ENCODE results near the gene ADAMTS20. TPM values are rescaled to one million over a fixed set of nuclear protein-coding genes. Genes with fewer than 3 reads are reported as not detected.

Gene ADAMTS20
- total RNA-seq, 1 experiment from 2014 or later = 6.0 TPM

DNA sequence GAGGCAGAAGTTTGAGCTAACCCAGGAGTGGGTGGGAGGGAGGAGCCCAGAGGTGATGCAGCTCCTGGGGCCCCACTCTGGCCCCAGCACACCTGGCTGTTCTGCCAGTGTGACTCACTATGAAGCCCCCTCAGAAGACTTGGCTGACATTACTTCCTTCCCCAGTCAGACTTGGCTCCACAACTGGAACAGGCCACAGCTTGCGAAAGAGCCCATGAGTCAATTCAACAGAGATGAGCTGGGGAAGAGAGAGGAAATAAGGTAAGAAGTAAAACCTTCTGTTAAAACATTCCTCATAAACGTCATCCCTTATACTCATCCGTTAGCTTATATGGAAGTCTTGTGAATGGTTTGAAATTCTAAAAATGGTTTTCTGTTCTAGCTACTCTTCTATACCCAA lies 245.9 kb downstream of the ADAMTS20 start (continued):
- TF ChIP-seq, protein P1, sequence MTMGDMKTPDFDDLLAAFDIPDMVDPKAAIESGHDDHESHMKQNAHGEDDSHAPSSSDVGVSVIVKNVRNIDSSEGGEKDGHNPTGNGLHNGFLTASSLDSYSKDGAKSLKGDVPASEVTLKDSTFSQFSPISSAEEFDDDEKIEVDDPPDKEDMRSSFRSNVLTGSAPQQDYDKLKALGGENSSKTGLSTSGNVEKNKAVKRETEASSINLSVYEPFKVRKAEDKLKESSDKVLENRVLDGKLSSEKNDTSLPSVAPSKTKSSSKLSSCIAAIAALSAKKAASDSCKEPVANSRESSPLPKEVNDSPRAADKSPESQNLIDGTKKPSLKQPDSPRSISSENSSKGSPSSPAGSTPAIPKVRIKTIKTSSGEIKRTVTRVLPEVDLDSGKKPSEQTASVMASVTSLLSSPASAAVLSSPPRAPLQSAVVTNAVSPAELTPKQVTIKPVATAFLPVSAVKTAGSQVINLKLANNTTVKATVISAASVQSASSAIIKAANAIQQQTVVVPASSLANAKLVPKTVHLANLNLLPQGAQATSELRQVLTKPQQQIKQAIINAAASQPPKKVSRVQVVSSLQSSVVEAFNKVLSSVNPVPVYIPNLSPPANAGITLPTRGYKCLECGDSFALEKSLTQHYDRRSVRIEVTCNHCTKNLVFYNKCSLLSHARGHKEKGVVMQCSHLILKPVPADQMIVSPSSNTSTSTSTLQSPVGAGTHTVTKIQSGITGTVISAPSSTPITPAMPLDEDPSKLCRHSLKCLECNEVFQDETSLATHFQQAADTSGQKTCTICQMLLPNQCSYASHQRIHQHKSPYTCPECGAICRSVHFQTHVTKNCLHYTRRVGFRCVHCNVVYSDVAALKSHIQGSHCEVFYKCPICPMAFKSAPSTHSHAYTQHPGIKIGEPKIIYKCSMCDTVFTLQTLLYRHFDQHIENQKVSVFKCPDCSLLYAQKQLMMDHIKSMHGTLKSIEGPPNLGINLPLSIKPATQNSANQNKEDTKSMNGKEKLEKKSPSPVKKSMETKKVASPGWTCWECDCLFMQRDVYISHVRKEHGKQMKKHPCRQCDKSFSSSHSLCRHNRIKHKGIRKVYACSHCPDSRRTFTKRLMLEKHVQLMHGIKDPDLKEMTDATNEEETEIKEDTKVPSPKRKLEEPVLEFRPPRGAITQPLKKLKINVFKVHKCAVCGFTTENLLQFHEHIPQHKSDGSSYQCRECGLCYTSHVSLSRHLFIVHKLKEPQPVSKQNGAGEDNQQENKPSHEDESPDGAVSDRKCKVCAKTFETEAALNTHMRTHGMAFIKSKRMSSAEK (CRISPR knock-in tag; IDR thresholded peaks at IDR 0.05; ENCODE audit: borderline replicate concordance) = no peak
- TF ChIP-seq, protein P2, sequence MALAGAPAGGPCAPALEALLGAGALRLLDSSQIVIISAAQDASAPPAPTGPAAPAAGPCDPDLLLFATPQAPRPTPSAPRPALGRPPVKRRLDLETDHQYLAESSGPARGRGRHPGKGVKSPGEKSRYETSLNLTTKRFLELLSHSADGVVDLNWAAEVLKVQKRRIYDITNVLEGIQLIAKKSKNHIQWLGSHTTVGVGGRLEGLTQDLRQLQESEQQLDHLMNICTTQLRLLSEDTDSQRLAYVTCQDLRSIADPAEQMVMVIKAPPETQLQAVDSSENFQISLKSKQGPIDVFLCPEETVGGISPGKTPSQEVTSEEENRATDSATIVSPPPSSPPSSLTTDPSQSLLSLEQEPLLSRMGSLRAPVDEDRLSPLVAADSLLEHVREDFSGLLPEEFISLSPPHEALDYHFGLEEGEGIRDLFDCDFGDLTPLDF (CRISPR knock-in tag; IDR thresholded peaks at IDR 0.05) = no peak
- TF ChIP-seq NR2C2 (CRISPR knock-in tag; IDR thresholded peaks at IDR 0.05) (no peak), SP1 (CRISPR knock-in tag; conservative IDR thresholded peaks at IDR 0.05) (no peak), GRHL2 (CRISPR knock-in tag; IDR thresholded peaks at IDR 0.05; ENCODE audit: insufficient replicate concordance, severe bottlenecking) (no peak), ZNF317 (CRISPR knock-in tag; IDR thresholded peaks at IDR 0.05; ENCODE audit: borderline replicate concordance, low read depth) (no peak), NFATC4 (CRISPR knock-in tag; IDR thresholded peaks at IDR 0.05) (no peak)
- TF ChIP-seq, protein P3, sequence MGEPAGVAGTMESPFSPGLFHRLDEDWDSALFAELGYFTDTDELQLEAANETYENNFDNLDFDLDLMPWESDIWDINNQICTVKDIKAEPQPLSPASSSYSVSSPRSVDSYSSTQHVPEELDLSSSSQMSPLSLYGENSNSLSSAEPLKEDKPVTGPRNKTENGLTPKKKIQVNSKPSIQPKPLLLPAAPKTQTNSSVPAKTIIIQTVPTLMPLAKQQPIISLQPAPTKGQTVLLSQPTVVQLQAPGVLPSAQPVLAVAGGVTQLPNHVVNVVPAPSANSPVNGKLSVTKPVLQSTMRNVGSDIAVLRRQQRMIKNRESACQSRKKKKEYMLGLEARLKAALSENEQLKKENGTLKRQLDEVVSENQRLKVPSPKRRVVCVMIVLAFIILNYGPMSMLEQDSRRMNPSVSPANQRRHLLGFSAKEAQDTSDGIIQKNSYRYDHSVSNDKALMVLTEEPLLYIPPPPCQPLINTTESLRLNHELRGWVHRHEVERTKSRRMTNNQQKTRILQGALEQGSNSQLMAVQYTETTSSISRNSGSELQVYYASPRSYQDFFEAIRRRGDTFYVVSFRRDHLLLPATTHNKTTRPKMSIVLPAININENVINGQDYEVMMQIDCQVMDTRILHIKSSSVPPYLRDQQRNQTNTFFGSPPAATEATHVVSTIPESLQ (CRISPR knock-in tag; IDR thresholded peaks at IDR 0.05) = no peak

GRCh38 chr12:43305065-43305464 lies 246.9 kb downstream of the ADAMTS20 start:
- Mint-ChIP-seq H3K36me3 (peaks cover 18% of the 10 kb centered on the region; the same call in 1 of the 2 replicates), H3K27ac (no peak overlapping the region), H3K4me3 (no peak overlapping the region), H3K27me3 (ENCODE audit: low read depth) (no peaks in the 10 kb centered on the region; the same call in 1 of the 2 replicates), H3K4me1 (no peaks in the 10 kb centered on the region), H3K9me3 (peaks cover 28% of the 10 kb centered on the region)
- TF ChIP-seq TEAD1 (CRISPR knock-in tag; IDR thresholded peaks at IDR 0.05) (no peak), MYBL2 (CRISPR knock-in tag; IDR thresholded peaks at IDR 0.05) (no peak), TCF7 (CRISPR knock-in tag; IDR thresholded peaks at IDR 0.05; ENCODE audit: low read depth) (no peak), TP53 (CRISPR knock-in tag; IDR thresholded peaks at IDR 0.05) (no peak), CDX4 (CRISPR knock-in tag; IDR thresholded peaks at IDR 0.05; ENCODE audit: borderline replicate concordance) (no peak), ATF3 (CRISPR knock-in tag; conservative IDR thresholded peaks at IDR 0.05) (no peak), ZSCAN18 (CRISPR knock-in tag; IDR thresholded peaks at IDR 0.05) (no peak), ZNF219 (CRISPR knock-in tag; IDR thresholded peaks at IDR 0.05; ENCODE audit: borderline replicate concordance) (no peak), ZNF512 (CRISPR knock-in tag; IDR thresholded peaks at IDR 0.05; ENCODE audit: borderline replicate concordance) (no peak), GRHL2 (CRISPR knock-in tag; IDR thresholded peaks at IDR 0.05; ENCODE audit: insufficient replicate concordance, severe bottlenecking) (no peak), GTF2I (CRISPR knock-in tag; conservative IDR thresholded peaks at IDR 0.05) (no peak), ZNF232 (CRISPR knock-in tag; IDR thresholded peaks at IDR 0.05) (no peak), EMX1 (CRISPR knock-in tag; IDR thresholded peaks at IDR 0.05) (no peak), ZNF317 (CRISPR knock-in tag; IDR thresholded peaks at IDR 0.05; ENCODE audit: borderline replicate concordance, low read depth) (no peak), JAZF1 (CRISPR knock-in tag; IDR thresholded peaks at IDR 0.05) (no peak), IRF2 (CRISPR knock-in tag; IDR thresholded peaks at IDR 0.05; ENCODE audit: borderline replicate concordance, low read depth) (no peak), KAT7 (CRISPR knock-in tag; IDR thresholded peaks at IDR 0.05; ENCODE audit: borderline replicate concordance) (no peak)
- ATAC-seq (no peak), DNase-seq (ENCODE audit: low spot score) (no peak)
- CTCF ChIA-PET = no interaction called here
- POLR2A ChIA-PET = no interaction called here

Data from WTC11 (cell line).